GM19023 (cell line): ENCODE measurements around the gene SOCS7.
A peak's percentile ranks its signal among the peaks of the same experiment; 100 is the strongest.

Experiments used
- ATAC-seq: cut with Tn5 transposase; IDR thresholded peaks from one replicate; pipeline ENCODE4 v1.9.1; 2021; ENCODE audit warnings: mild to moderate bottlenecking, moderate library complexity; ENCODE audit not compliant: unreplicated experiment

The SOCS7 gene, protein sequence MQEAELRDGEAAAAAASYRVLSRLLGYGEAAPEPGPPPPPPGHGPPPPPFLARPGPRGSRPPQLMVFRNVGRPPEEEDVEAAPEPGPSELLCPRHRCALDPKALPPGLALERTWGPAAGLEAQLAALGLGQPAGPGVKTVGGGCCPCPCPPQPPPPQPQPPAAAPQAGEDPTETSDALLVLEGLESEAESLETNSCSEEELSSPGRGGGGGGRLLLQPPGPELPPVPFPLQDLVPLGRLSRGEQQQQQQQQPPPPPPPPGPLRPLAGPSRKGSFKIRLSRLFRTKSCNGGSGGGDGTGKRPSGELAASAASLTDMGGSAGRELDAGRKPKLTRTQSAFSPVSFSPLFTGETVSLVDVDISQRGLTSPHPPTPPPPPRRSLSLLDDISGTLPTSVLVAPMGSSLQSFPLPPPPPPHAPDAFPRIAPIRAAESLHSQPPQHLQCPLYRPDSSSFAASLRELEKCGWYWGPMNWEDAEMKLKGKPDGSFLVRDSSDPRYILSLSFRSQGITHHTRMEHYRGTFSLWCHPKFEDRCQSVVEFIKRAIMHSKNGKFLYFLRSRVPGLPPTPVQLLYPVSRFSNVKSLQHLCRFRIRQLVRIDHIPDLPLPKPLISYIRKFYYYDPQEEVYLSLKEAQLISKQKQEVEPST

GRCh38 chr17:38351412-38352222 lies at the start of gene SOCS7:
Gene SOCS7, plus strand, starts transcription at chr17:38351844. Its CDS starts 209 bp downstream, at chr17:38352053.
- peak; percentile 93 for ATAC-seq

DNA sequence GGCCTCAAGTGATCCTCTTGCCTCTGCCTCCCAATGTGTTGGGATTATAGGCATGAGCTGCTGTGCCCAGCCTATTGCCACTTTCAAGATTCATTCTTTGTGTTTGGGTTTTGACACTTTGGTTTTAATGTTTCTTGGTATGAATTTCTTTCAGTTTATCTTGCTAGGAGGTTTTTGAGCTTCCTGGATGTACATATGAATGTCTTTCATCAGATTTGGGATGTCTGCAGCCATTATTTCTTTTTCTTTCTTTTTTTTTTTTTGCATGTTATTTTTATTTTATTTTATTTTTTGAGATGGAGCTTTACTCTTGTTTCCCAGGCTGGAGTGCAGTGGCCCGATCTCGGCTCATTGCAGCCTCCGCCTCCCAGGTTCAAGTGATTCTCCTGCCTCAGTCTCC lies 36.1 kb upstream of the SOCS7 start:
- no peak for ATAC-seq

DNA sequence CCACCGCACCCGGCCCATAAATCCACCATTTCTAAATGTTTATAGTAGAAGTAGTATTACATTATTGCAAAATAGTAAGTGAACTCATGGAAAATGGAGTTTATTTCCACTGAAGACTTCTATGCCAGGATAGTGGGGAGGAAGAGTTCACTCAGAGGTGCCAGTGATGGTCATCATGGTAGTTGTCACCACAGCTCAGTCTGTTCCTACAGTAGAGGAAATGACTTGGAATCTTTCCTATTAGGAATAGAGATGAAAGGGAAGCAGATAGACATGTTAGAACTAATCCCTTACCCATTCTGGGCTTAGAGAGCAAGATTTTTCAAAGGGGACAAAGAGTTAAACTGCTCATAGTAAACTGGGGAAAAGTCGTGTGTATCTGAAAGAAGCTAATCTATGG lies 34.6 kb upstream of the SOCS7 start:
- ATAC-seq = no peak

DNA sequence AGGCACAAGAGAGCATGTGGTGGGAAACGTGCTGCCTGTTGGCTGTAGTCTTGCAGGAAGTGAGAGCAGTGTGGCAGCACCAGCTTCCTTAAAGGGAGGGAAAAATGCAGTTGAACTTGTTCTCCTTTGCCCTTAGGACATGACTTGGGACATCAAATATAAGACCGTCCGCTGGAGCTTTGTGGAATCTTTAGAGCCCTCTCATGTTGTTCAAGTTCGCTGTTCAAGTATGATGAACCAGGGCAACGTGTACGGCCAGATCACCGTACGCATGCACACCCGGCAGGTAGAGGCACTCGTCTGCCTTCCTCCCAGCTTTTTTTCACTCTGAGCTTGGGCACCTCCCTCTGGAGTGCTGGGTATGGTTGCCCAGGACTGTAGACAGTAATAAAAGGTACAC lies 31.2 kb upstream of the SOCS7 start:
- ATAC-seq = no peak

DNA sequence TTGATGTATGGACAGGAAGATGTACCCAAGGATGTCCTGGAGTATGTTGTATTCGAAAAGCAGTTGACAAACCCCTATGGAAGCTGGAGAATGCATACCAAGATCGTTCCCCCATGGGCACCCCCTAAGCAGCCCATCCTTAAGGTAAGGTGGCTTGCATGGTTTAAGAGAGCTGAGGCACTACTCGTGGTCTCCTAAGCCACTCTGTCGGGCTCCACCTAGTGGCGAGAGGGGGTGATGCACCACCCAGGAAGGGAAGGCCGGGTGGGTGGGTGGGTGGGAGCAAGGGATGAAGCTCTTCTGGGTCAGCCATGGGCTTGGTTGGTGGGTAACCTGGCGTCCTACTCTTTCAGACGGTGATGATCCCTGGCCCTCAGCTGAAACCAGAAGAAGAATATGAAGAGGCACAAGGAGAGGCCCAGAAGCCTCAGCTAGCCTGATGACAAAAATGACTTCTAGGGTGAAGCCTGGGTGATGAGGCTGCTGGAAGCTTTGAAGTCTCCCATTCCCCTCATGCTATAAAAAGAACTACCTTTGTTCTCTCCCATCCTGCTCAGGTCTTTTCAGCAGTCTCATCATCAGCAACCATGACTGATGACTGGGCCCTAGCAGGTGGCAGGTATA lies 29.4 kb upstream of the SOCS7 start:
- no peak for ATAC-seq

- no peak for ATAC-seq
These were observed 28.7 kb upstream of the SOCS7 start for GRCh38 chr17:38322897-38323296.

DNA sequence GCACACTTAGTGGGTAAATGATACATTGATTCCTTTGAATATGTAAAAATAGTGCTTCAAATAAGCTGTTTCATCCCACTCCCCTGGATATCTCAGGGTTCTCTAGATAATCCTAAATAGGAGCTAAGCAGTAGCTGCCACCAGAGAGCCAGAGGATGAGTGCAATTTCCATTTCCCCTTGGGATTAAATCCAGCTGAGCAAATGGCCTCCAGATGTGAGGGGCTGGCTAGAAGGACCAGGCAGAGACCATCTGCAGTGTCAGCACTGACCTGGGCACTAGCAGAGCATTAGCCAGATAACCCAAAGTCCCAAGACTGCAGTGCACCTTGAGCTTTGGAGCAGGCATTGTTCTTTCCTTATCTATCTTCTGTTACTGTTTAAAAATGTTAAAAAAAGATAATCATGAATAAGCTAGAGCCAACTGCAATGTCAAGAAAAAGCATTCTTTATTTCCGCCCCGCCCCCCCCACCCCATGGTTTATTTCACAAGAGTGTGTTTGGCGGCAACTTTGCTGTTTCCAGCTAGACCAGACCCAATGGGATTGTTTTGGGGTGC lies 27.4 kb upstream of the SOCS7 start:
- ATAC-seq = no peak

DNA sequence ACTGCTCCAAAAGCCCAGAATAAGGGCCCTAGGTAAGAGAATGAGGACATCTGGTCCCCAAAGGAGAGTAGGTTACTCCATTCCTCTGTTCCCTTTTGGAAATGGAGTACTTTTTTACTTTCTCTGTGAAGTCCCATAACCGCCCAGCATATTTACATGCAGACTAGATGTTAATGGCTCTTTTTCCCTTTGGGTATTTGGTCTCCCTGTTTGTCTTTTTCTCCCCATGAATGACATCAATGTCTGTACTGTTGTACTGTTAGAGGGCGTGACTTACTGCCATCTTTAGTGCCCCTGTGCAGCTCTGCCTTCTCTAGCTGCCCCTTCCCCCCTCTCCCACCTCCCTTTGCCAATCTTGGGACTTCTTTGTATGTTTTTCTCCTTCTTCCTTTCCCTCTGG lies 26.9 kb upstream of the SOCS7 start:
- ATAC-seq = no peak

GRCh38 chr17:38325221-38325851 lies 26.3 kb upstream of the SOCS7 start:
- ATAC-seq = no peak

DNA sequence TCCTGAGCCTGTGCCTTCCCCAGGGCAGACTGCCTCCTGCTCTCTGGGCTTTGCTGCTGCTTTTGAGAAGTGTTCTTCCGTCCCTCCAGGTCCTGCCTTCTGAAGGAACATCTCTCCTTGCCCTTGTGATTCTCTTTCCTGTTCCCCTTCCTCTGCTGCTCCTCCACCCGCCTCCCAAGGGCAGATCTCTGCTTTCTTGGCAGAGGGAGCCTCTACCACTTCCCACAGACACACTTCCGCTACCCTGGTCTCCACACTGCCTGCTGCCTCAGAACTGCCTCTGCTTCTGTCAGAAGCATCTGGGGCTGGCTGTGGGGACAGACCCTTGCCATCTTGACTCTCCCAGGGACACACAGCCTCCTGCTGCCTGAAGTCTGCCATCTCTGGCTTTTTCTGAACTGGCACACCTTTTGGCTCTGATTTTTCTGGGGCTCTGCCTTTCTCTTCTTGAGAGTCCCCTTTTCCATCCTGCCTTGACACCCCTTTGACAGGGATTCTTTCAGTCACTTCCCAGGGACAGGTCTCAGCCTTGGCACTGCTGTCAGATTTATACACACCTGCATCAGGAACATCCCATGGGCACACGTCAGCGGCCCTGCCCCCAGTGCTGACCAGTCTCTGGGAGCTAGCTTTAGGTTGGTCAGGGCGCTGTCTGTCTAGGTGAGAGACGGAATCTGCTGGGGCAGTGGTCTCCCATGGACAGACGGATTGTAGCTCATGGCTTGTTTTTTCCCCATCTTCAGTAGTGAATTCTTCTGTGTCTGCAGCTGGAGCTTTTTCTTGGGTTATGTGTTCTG lies 24.4 kb upstream of the SOCS7 start:
- no peak for ATAC-seq

DNA sequence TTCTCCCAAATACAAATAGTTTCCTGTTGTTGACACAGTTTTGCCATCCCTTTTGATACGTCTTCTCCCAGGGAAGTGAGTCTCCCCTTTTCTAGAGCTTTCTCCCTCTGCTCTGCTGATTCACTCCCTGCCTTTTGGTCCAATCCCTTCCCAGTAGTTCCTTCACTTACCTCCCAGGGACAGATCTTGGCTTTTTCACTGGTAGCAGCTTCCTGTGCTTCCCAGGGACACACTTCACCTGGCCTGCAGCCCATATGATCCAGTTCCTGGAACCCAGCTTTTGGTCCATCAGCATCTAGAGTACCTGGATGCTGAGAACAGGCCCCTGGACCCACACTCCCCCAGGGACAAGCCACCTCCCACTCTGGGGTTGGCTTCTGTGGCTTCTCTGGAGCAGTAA lies 23.7 kb upstream of the SOCS7 start:
- no peak for ATAC-seq

DNA sequence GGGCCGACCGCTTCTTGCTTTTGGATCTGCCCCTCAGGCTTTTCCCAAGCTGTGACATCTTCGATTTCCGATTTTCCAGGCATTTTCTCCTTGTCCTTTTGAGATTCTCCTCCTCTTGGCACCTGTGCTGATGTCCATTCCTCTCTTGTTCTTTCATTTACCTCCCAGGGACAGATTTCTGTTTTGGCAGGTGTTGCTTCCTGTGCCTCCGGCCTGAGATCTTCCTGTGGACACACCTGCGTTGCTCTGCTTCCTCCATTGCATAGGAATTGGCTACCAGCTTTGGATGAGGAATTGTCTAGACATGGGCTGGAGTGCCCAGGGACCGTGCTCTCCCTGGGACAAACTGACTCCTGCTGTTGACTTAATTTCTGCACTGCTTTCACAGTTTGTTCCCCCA lies 23.0 kb upstream of the SOCS7 start:
- ATAC-seq = no peak

DNA sequence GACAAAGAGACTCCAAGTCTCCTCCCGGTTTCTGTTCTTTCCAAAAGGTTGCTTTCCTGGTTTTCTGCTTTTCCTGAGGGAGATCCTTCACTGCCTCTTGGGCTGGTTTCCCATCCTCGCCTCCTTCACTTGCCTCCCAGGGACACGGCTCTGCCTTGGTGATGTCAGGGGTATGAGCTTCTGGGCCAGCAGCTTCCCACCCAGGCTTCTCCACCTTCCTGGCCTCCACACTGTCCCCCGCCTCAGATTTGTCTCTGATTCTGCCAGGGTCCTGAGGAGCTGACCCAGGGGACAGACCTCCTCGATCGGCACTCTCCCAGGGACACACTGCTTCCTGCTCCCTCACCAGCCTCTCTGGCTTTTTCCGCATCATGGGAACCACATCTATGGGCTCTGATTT lies 22.4 kb upstream of the SOCS7 start:
- no peak for ATAC-seq

- no peak for ATAC-seq
These were observed 21.6 kb upstream of the SOCS7 start for GRCh38 chr17:38329808-38330730.

GRCh38 chr17:38330941-38331411 lies 20.7 kb upstream of the SOCS7 start:
- ATAC-seq = no peak

DNA sequence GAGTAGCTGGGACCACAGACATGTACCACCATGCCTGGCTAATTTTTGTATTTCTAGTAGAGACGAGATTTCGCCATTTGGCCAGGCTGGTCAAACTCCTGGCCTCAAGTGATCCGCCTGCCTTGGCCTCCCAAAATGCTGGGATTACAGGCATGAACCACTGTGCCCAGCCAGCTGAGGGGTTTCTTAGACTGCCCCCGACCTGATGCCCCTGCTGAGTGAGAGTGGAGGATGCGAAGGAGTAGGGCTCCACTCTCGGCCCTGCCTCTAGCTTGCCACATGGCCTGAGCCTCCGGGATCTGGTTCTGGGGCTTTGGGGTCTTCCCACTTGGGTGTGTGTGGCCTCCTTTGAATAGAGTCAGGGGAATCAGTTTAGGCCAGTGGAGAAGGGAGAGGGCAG lies 18.9 kb upstream of the SOCS7 start:
- ATAC-seq = no peak

DNA sequence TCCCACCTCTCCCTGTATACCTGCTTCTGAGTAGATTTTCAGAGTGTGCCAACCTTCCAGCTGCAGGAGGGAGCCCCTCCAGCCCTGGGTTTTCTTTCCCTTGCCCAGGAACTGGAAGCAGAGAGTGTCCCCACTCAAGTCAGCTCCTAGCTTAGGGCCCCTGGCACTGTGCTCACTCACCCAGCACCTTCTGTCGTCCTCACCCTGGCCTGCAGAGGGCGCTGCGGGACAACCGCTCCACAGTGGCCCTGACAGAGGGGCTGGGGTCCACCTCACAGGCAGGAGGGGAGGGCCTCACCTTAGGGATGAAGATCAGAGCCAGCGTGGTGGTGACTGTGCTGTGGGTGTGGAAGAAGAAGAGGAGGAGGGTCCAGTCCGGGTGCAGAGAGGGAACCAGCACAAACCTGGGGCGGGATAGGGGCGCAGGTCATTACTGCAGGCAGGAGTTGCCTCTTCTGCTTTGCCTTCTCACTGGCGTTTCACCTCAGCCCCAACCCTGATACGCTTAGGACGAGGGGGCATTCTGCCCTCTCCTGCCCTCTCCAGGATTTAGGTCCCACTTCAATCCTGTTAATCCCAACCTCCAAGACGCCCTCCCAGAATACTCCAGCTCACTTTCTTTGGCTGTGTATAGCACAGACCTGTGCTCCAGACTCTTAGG lies 17.9 kb upstream of the SOCS7 start:
- no peak for ATAC-seq
